GM18873 (cell line): ENCODE results near the gene SNX25.
"Not testable (repeated sequence)": the region's sequence is repeated elsewhere in the genome, so short reads cannot be mapped to it uniquely, and the experiment has no call there.

Experiments used
- ATAC-seq: cut with Tn5 transposase; IDR thresholded peaks from one replicate; pipeline ENCODE4 v1.9.1; 2021; ENCODE audit warnings: mild to moderate bottlenecking, moderate library complexity, moderate number of reproducible peaks; ENCODE audit not compliant: unreplicated experiment, low FRiP score

Gene SNX25

DNA sequence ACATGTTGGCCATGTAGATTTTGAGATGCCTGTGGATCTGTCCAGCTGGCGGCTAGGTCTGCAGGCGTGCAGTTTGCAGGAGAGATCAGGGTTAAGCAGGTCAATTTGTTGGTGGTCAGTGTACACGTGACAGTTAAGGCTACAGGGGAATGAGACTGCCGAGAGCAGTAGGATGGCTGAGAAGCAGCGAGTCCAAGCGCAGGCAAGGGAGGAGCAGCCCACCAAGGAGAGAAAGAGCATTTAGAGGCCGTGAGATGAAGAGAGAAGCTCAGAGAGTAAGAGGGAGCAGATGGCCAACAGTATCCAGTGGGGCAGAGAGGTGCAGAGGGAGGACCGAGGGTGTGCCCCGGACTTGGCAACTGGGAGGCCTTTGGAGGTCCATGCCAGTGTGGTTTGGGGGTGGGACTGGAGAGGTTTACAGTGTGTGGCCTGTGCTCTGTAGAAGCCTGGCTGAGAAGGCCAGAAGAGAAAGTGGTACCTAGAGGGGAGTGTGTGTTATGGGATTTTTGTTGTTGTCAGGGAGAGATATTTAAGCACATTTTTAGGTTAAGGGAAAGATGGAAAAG is 18.4 kb downstream of the SNX25 start:
- ATAC-seq, result no peak

DNA sequence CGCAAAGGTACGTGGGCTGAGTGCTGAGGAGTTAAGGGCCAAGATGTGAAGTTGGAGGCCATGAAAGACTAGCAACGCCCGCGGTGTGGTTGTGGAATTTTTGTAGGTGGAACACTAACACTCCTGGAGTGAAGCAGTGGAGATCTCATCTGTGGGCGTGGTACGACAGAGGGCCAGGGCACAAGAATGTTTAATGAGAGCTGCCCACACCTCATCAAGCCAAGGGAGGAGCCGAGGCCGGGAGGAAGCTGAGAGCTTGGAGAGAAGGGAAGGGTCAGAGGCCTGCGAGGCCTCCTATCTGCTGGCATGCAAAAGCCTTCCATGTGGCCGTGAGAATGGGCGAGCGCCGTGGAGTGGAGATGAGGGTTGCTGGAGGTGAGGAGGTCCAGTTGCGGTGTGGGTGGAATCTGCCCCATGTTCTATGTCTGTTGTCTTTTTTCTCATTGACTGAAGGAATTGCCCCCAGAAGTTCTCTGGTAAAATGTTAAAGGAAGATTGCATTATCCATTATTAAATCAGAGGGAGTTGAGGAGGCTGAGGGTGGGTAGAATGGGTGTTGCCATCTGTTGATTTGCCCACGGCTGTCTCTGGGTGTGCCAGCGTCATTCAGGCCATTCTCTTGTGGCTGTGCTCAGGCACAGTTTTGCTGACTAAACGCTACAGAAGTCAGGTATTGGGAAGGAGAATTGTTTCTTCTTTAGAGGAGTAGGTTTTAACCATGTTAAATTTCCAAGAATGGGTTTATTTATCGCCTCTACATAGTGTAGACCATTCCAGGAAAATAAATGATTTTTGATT is 19.8 kb downstream of the SNX25 start:
- no peak for ATAC-seq

DNA sequence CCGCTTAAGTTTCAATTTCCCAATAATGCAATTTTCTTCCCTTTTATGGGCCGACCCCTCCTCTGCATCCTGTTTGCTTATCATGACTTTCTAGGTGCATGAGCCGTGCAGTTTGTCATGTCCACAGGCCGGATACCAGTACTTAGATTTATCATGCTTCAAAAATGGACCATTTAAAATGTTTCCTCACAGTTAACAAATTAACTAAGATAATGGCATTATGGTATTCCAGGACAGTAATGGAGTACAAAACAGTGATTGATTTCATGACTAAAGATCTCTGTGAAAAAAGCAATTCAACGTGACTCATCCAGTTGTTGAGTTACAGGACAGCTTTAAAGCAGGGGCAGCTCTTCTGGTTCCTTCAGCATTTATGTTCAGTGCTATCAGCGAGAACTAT is 23.0 kb downstream of the SNX25 start:
- ATAC-seq, result no peak

- no peak for ATAC-seq
Measured at GRCh38 chr4:185235119-185235842, 25.9 kb downstream of the SNX25 start.

- ATAC-seq, result no peak
Measured at GRCh38 chr4:185235843-185236503, 26.6 kb downstream of the SNX25 start.

DNA sequence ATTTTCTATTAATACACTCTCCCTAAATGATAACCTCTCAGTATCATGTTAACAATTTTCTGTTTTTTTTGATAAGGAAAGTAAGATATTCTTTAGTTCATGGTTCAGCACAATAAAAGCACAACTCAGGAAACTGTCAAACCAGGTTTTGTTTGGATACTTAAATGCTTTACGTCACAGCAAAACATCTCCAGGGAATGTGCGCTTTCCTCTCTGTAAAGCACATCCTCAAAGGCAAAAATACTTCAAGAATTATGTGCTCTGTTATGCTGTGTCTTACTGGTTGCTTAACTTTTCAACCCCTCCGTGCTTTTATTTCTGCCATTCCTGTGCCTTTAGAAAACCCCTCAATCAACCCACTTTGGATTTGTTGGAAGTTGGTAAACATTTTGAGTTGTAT is 27.8 kb downstream of the SNX25 start:
- no peak for ATAC-seq

DNA sequence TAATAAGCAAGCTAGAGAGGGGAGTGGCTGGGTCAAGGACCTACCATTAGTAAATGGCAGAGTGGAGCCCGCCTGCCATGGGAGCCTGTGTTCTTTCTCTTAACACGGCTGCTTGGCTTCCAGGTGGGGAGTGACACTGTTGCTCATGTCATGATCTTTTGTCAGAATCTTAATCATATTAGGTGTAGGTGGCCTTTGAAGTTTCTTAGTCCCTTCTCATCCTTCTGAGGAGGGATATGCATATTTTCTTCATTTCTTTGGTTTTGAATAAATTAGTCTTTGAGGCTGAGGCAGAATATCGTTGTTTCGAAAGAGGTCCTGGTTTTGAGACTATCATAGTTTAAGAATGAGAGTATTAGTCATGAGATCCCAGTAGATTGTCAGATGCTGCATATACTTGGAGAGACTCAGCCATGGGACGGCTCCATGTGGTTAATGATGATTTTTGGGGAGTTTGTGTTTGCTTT is 28.9 kb downstream of the SNX25 start:
- ATAC-seq, result no peak

DNA sequence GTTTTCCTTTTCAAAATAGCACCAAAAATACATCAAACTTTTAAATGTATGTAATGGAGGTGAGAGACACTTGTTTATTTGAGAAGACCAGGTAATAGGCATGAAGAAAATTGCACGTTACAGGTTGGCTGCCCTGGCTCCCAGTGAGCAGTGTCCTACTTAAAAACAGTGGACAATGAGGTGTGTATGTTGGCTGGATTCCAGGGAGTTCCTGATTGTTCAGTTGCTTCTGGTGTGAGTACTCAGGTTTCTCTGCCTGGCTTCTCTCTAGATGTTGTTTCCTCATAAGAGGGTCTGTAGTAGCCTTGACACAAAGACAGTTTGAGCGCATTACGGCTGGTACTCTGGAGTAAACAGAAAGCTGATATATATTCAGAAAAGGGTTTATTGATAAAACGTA is 29.4 kb downstream of the SNX25 start:
- no peak for ATAC-seq

- not testable (repeated sequence) for ATAC-seq
Measured at GRCh38 chr4:185240486-185240885, 31.1 kb downstream of the SNX25 start.

GRCh38 chr4:185242749-185243533 is 33.5 kb downstream of the SNX25 start:
- no peak for ATAC-seq

DNA sequence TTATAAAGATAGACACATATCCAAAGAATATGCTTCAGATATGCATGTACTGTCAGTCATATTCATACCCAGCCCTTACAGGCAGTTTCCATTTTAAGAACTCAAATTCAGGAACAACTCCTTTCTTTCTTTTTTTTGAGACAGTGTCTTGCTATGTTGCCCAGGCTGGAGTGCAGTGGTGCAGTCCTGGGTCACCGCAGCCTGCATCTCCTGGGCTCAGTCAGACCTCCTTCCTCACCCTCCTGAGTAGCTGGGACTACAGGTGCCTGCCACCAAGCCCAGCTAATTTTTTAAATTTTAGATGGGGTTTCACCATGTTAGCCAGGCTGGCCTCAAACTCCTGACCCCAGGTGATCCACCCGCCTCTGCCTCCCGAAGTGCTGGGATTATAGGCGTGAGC is 34.5 kb downstream of the SNX25 start:
- no peak for ATAC-seq

DNA sequence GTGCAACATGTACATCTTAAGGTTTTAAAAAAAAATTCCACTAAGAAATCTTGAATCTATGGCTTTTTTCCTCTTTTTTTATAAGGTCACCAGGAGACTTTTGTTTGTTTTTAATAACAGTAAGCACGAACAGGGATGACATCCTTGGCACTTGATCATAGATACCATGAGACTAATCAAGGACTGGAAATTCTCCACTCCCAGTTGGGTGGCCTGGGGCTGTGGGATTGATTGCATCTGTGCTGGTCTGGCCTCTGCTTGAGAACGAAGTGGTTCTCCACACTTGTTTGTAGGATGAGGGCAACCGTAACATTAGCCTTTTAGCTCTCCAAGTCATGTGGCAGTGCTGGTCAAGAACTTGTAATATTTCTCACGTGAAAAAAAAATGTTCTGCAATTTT is 35.4 kb downstream of the SNX25 start:
- ATAC-seq, result no peak

DNA sequence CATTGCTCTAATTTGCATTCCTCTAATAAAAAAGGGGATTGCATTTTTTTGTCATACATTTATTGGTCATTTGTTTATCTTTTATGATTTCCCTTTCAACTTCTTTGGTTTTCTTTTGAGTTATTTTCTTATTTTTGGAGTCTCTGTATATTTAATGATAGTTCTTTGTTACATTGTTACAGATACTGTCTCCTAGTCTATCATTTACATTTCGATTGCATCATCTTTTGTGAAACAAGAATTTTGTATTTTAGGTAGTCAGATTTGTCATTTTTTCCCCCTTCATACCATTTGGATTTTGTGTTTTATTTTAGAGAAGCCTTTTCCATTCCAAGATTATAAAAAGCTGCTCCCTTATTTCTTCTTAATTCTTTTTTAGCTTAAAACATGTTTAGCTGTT is 37.1 kb downstream of the SNX25 start:
- no peak for ATAC-seq

- ATAC-seq, result no peak
Measured at GRCh38 chr4:185247151-185247550, 37.8 kb downstream of the SNX25 start.

GRCh38 chr4:185248393-185249039 is 39.1 kb downstream of the SNX25 start:
- ATAC-seq, result no peak

GRCh38 chr4:185249105-185249504 is 39.7 kb downstream of the SNX25 start:
- no peak for ATAC-seq

DNA sequence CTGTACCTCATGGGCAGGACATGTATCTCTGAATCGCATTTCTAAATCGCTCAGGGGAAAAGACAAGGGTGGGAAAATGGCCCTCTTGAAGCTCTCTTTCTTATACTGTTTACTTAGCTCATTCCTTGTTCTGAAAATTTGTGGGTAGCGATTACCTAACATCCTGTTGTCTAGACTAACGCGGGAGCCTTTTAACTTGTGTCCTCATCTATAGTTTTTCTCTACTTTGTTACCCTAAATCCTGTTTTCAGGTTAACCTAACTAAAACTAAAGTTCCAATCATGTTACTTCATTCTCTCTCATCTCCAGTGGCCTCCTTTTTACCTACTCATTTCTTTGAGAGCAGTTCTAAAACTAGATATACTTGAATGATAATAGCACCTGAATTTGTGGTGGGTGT is 45.0 kb downstream of the SNX25 start:
- no peak for ATAC-seq

GRCh38 chr4:185255868-185256267 is 46.5 kb downstream of the SNX25 start:
- no peak for ATAC-seq

DNA sequence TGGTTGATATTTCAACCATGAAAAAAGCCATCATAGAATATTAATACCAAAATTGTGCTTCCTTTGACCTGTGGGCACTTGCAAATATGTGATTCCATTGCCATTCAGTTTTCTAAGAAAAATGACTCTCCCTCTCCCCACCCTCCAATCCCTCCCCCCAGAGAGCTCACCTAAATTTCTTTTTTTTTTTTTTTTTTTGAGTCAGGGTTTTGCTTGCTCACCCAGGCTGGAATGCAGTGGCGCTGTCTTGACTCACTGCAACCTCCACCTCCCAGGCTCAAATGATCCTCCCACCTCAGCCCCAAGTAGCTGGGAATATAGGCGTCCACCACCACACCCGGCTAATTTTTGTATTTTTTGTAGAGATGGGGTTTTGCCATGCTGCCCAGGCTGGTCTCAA is 47.0 kb downstream of the SNX25 start:
- no peak for ATAC-seq

GRCh38 chr4:185257086-185257485 is 47.7 kb downstream of the SNX25 start:
- ATAC-seq, result no peak
